ENCODE results near the gene RAD51B. TPM values are rescaled to one million over a fixed set of nuclear protein-coding genes. Genes with fewer than 3 reads are reported as not detected.

Gene RAD51B
- total RNA-seq, 2 donors from 2014 or later = 22.8 to 33.8 TPM

- Histone ChIP-seq H3K27ac (ENCODE audit: low read depth, low read length) (no peak overlapping the region), H3K27me3 (ENCODE audit: control insufficient read depth, insufficient read depth, low read length, poor library complexity, severe bottlenecking) (no peaks in the 10 kb centered on the region), H3K4me1 (ENCODE audit: control insufficient read depth, insufficient read depth, low read length) (peaks cover 9% of the 10 kb centered on the region), H3K4me3 (ENCODE audit: low read length) (no peak overlapping the region), H3K9ac (ENCODE audit: extremely low read depth, low read length, poor library complexity, severe bottlenecking) (no peak overlapping the region), H3K9me3 (ENCODE audit: control insufficient read depth, low read length) (peaks cover 9% of the 10 kb centered on the region), H3K36me3 (ENCODE audit: control insufficient read depth, insufficient read depth, low read length) (no peaks in the 10 kb centered on the region)
- Mint-ChIP-seq H3K4me1 (peaks cover 28% of the 10 kb centered on the region), H3K9me3 (peaks cover 7% of the 10 kb centered on the region), H3K4me3 (no peak overlapping the region), H3K36me3 (ENCODE audit: low read depth) (peaks cover 3% of the 10 kb centered on the region), H3K27me3 (ENCODE audit: insufficient read depth) (no peaks in the 10 kb centered on the region), H3K27ac (no peak overlapping the region)
- 91 to 95% methylated on average over 1 of the region's 1 CpG for WGBS, 2 experiments (ENCODE audit: insufficient coverage in 1 of 2, insufficient read length in 1 of 2)
- DNase-seq = no peak
- no peak for TF ChIP-seq CTCF (conservative IDR thresholded peaks at IDR 0.05)
Measured at GRCh38 chr14:68460541-68460940, 641.0 kb downstream of the RAD51B start.

- peaks cover 4% of the 10 kb centered on the region for H3K9me3 ChIP-seq (ENCODE audit: control insufficient read depth, low read length)
- H3K9me3 Mint-ChIP-seq = peaks cover 2% of the 10 kb centered on the region
- peaks cover 9% of the 10 kb centered on the region for H3K4me1 ChIP-seq (ENCODE audit: control insufficient read depth, insufficient read depth, low read length)
- no peak overlapping the region for H3K27ac ChIP-seq (ENCODE audit: low read depth, low read length)
- H3K27me3 ChIP-seq (ENCODE audit: control insufficient read depth, insufficient read depth, low read length, poor library complexity, severe bottlenecking) = no peaks in the 10 kb centered on the region
- peaks cover 28% of the 10 kb centered on the region for H3K4me1 Mint-ChIP-seq
- H3K27me3 Mint-ChIP-seq (ENCODE audit: insufficient read depth) = no peaks in the 10 kb centered on the region
- no peak overlapping the region for H3K9ac ChIP-seq (ENCODE audit: extremely low read depth, low read length, poor library complexity, severe bottlenecking)
- TF ChIP-seq CTCF (conservative IDR thresholded peaks at IDR 0.05) = no peak
- no peaks in the 10 kb centered on the region for H3K36me3 Mint-ChIP-seq (ENCODE audit: low read depth)
- no peak overlapping the region for H3K27ac Mint-ChIP-seq
- no peak overlapping the region for H3K4me3 Mint-ChIP-seq
- no peak for DNase-seq
- 97 to 100% methylated on average over 1 to 4 of the region's 4 CpGs for WGBS, 2 experiments (ENCODE audit: insufficient coverage in 1 of 2, insufficient read length in 1 of 2)
- H3K36me3 ChIP-seq (ENCODE audit: control insufficient read depth, insufficient read depth, low read length) = no peaks in the 10 kb centered on the region
- H3K4me3 ChIP-seq (ENCODE audit: low read length) = no peak overlapping the region
Measured at GRCh38 chr14:68461086-68461485, 641.5 kb downstream of the RAD51B start.

GRCh38 chr14:68462683-68463082 is 643.1 kb downstream of the RAD51B start:
- no peaks in the 10 kb centered on the region for H3K36me3 ChIP-seq (ENCODE audit: control insufficient read depth, insufficient read depth, low read length)
- H3K4me3 ChIP-seq (ENCODE audit: low read length) = no peak overlapping the region
- no peaks in the 10 kb centered on the region for H3K9me3 ChIP-seq (ENCODE audit: control insufficient read depth, low read length)
- no peak for DNase-seq
- WGBS, 2 experiments (ENCODE audit: insufficient coverage in 1 of 2, insufficient read length in 1 of 2) = 92% methylated on average over 1 of the region's 1 CpG; no CpG with 5 or more reads in 1 of the 2 experiments
- no peak overlapping the region for H3K27ac ChIP-seq (ENCODE audit: low read depth, low read length)
- no peaks in the 10 kb centered on the region for H3K27me3 ChIP-seq (ENCODE audit: control insufficient read depth, insufficient read depth, low read length, poor library complexity, severe bottlenecking)
- no peak overlapping the region for H3K27ac Mint-ChIP-seq
- H3K4me3 Mint-ChIP-seq = no peak overlapping the region
- no peak overlapping the region for H3K9ac ChIP-seq (ENCODE audit: extremely low read depth, low read length, poor library complexity, severe bottlenecking)
- no peaks in the 10 kb centered on the region for H3K27me3 Mint-ChIP-seq (ENCODE audit: insufficient read depth)
- H3K36me3 Mint-ChIP-seq (ENCODE audit: low read depth) = no peaks in the 10 kb centered on the region
- peaks cover 9% of the 10 kb centered on the region for H3K4me1 ChIP-seq (ENCODE audit: control insufficient read depth, insufficient read depth, low read length)
- H3K4me1 Mint-ChIP-seq = peaks cover 28% of the 10 kb centered on the region
- peak; percentile 63 for TF ChIP-seq CTCF (conservative IDR thresholded peaks at IDR 0.05)
- H3K9me3 Mint-ChIP-seq = no peaks in the 10 kb centered on the region

Data from endodermal cell (in vitro differentiated cells).